Activated CD8-positive, alpha-beta memory T cell treated with anti-CD3 and anti-CD28 coated beads, Interleukin-2, amount 50 U/mL, for 24 hours (primary cell): ENCODE results near the gene ASTN2.

Experiments
- DNase-seq: peaks from one replicate; pipeline ENCODE4 v3.0.0-alpha.2; 2020; ENCODE audit errors: extremely low read depth

The ASTN2 gene

GRCh38 chr9:116815835-116816234, 599.0 kb downstream of the ASTN2 start:
- no peak for DNase-seq

GRCh38 chr9:116813031-116813300, 601.9 kb downstream of the ASTN2 start:
- no peak for DNase-seq

GRCh38 chr9:116812231-116813030, 602.4 kb downstream of the ASTN2 start:
- DNase-seq, result no peak

- no peak for DNase-seq
These were observed 605.2 kb downstream of the ASTN2 start for GRCh38 chr9:116809656-116810055.

GRCh38 chr9:116806075-116806474, 608.8 kb downstream of the ASTN2 start:
- no peak for DNase-seq

GRCh38 chr9:116800885-116801284, 614.0 kb downstream of the ASTN2 start:
- no peak for DNase-seq

- no peak for DNase-seq
These were observed 614.8 kb downstream of the ASTN2 start for GRCh38 chr9:116800074-116800473.

- no peak for DNase-seq
These were observed 616.3 kb downstream of the ASTN2 start for GRCh38 chr9:116798521-116798920.

GRCh38 chr9:116797276-116797675, 617.6 kb downstream of the ASTN2 start:
- no peak for DNase-seq

- DNase-seq, result no peak
These were observed 618.2 kb downstream of the ASTN2 start for GRCh38 chr9:116796669-116797068.

GRCh38 chr9:116795821-116796220, 619.0 kb downstream of the ASTN2 start:
- DNase-seq, result no peak

- DNase-seq, result no peak
These were observed 622.6 kb downstream of the ASTN2 start for GRCh38 chr9:116792271-116792670.

GRCh38 chr9:116791326-116791725, 623.5 kb downstream of the ASTN2 start:
- DNase-seq, result no peak

GRCh38 chr9:116789081-116789480, 625.8 kb downstream of the ASTN2 start:
- no peak for DNase-seq

- DNase-seq, result no peak
These were observed 628.1 kb downstream of the ASTN2 start for GRCh38 chr9:116786737-116787136.

GRCh38 chr9:116777116-116777515, 637.7 kb downstream of the ASTN2 start:
- DNase-seq, result no peak

GRCh38 chr9:116774421-116775180, 640.3 kb downstream of the ASTN2 start:
- no peak for DNase-seq

GRCh38 chr9:116767219-116767618, 647.6 kb downstream of the ASTN2 start:
- DNase-seq, result no peak

GRCh38 chr9:116765011-116765410, 649.8 kb downstream of the ASTN2 start:
- DNase-seq, result no peak

- no peak for DNase-seq
These were observed 651.1 kb downstream of the ASTN2 start for GRCh38 chr9:116763770-116764169.

- no peak for DNase-seq
These were observed 654.2 kb downstream of the ASTN2 start for GRCh38 chr9:116760636-116761035.

GRCh38 chr9:116757030-116757429, 657.8 kb downstream of the ASTN2 start:
- no peak for DNase-seq

GRCh38 chr9:116753389-116753788, 661.5 kb downstream of the ASTN2 start:
- no peak for DNase-seq
